Choroid plexus epithelial cell (primary cell): ENCODE results near the gene ASPHD2.
A peak's percentile ranks its signal among the peaks of the same experiment; 100 is the strongest.

Experiments
- DNase-seq: peaks from one replicate; pipeline ENCODE4 v3.0.0-alpha.2; 2010; ENCODE audit warnings: low read depth
- H3K4me3 ChIP-seq: 2 replicates; pipeline ENCODE4 v1.5.1; 2011; ENCODE audit warnings: low read depth, mild to moderate bottlenecking, control low read depth, low read length, moderate library complexity
- TF ChIP-seq, protein P1 (sequence below): conservative IDR thresholded peaks from 2 replicates; pipeline ENCODE4 v1.5.1; 2011; ENCODE audit warnings: low read depth, mild to moderate bottlenecking, control low read depth, inconsistent platforms, low read length, moderate library complexity

The ASPHD2 gene

GRCh38 chr22:26481694-26482093, 52.6 kb downstream of the ASPHD2 start:
- no peak overlapping the region for H3K4me3 ChIP-seq
- TF ChIP-seq, protein P1, sequence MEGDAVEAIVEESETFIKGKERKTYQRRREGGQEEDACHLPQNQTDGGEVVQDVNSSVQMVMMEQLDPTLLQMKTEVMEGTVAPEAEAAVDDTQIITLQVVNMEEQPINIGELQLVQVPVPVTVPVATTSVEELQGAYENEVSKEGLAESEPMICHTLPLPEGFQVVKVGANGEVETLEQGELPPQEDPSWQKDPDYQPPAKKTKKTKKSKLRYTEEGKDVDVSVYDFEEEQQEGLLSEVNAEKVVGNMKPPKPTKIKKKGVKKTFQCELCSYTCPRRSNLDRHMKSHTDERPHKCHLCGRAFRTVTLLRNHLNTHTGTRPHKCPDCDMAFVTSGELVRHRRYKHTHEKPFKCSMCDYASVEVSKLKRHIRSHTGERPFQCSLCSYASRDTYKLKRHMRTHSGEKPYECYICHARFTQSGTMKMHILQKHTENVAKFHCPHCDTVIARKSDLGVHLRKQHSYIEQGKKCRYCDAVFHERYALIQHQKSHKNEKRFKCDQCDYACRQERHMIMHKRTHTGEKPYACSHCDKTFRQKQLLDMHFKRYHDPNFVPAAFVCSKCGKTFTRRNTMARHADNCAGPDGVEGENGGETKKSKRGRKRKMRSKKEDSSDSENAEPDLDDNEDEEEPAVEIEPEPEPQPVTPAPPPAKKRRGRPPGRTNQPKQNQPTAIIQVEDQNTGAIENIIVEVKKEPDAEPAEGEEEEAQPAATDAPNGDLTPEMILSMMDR = no peak
- no peak for DNase-seq

- DNase-seq = no peak
- TF ChIP-seq, protein P1 = no peak
- H3K4me3 ChIP-seq = no peak overlapping the region
These were observed 53.1 kb downstream of the ASPHD2 start for GRCh38 chr22:26482161-26482560.

DNA sequence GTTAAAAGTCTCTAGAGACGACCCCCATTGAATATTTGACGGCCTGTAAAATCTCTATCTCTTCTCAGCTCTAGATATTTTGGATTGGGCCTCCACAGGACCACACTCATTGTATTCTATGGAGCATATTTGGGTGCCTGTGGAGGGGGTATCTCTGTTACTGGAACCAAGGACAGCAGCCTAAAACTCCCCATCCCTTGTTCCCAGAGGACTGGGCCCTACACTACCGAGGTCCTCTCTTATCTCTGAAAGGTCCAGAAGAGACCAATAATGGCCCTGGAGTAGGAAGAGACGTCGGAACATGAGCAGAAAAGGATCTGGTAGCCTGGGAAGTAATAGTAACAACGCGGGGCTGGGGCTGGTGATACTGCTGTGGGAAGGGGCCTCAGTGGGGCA, 54.0 kb downstream of the ASPHD2 start:
- H3K4me3 ChIP-seq = peak overlapping the region; percentile 94
- TF ChIP-seq, protein P1 = no peak

GRCh38 chr22:26483439-26484359, 54.6 kb downstream of the ASPHD2 start, which contains the start of the genes HPS4 and SRRD:
HPS4 (minus strand) TSS chr22:26483783; CDS start chr22:26481762, 2,021 bp downstream.
SRRD (plus strand) TSS chr22:26483877; CDS start chr22:26483891, 14 bp downstream.
- TF ChIP-seq, protein P1 = no peak
- peak within 1 kb of the TSS; percentile 94 for H3K4me3 ChIP-seq
- peak; percentile 91 for DNase-seq

More for the DNA sequence above, 54.0 kb downstream of the ASPHD2 start:
- no peak for DNase-seq

DNA sequence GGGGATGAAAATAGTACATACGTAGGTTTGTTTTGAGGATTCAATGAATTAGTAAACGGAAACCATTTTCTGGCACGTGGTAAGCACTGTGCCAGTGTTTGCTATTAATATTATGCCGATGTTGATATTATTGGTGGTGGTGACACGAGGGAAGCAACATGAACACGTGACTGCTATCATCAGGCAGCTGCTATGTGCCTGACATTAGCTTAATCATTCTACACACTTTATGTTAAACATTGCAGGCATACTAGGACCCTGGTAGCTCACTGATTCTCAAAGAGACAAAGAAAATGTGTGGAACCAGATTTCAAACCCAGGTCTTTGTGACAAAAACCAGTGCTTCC, 55.3 kb downstream of the ASPHD2 start:
- TF ChIP-seq, protein P1 = no peak
- H3K4me3 ChIP-seq = peak overlapping the region; percentile 94
- peak; percentile 15 for DNase-seq

- TF ChIP-seq, protein P1 = no peak
- no peak overlapping the region for H3K4me3 ChIP-seq
- DNase-seq = no peak
These were observed 56.0 kb downstream of the ASPHD2 start for GRCh38 chr22:26485013-26485412.
